Muscle of leg (tissue), 11 donors: ENCODE results near the gene DSTYK. TPM values are rescaled to one million over a fixed set of nuclear protein-coding genes. Genes with fewer than 3 reads are reported as not detected.
A peak's percentile ranks its signal among the peaks of the same experiment; 100 is the strongest.

Experiments
- DNase-seq: peaks from one replicate; pipeline ENCODE4 v3.0.0; 2013
- H3K27ac ChIP-seq: one replicate; pipeline ENCODE4 v1.5.1; 2013; ENCODE audit warnings: mild to moderate bottlenecking, low read length, control low read depth
- H3K27me3 ChIP-seq: one replicate; pipeline ENCODE4 v1.6.1; 2013; ENCODE audit warnings: low read length; ENCODE audit not compliant: control insufficient read depth, insufficient read depth
- H3K36me3 ChIP-seq: one replicate; pipeline ENCODE4 v1.6.1; 2013; ENCODE audit warnings: low read length; ENCODE audit not compliant: control insufficient read depth, insufficient read depth
- H3K4me1 ChIP-seq: one replicate; pipeline ENCODE4 v1.6.1; 2013; ENCODE audit warnings: low read length; ENCODE audit not compliant: control insufficient read depth, insufficient read depth
- H3K4me3 ChIP-seq: one replicate; pipeline ENCODE4 v1.5.1; 2013; ENCODE audit warnings: low read length, control low read depth
- H3K9me3 ChIP-seq: replicated peaks from 2 replicates; pipeline ENCODE4 v1.6.1; 2013; ENCODE audit warnings: low read depth, low read length; ENCODE audit not compliant: control insufficient read depth
- WGBS: methylation state at CpG from one replicate; pipeline ENCODE4 v1.1.5; 2013; ENCODE audit warnings: missing lambda C conversion rate; ENCODE audit not compliant: insufficient coverage; 5-methylcytosine and 5-hydroxymethylcytosine counted together
- polyA plus RNA-seq, 8 donors: library from polyadenylated mRNA; unstranded; fragments of 120-200 nt; gene quantifications; one replicate each; pipeline versions ENCODE4 v1.2.1 to v1.2.3, GENCODE V29; 2013; ENCODE audit warnings: inconsistent platforms in 1 of 8, low replicate concordance in 1 of 8; ENCODE audit not compliant: insufficient read length in 8 of 8, insufficient read depth in 1 of 8
- total RNA-seq: library from RNA; stranded (reverse); fragments of 120-200 nt; gene quantifications from one replicate; pipeline ENCODE4 v1.2.4, GENCODE V29; 2013

The DSTYK gene
- total and polyA plus RNA-seq, 9 donors, result 6.0 to 9.4 (median 7.1) TPM

DNA sequence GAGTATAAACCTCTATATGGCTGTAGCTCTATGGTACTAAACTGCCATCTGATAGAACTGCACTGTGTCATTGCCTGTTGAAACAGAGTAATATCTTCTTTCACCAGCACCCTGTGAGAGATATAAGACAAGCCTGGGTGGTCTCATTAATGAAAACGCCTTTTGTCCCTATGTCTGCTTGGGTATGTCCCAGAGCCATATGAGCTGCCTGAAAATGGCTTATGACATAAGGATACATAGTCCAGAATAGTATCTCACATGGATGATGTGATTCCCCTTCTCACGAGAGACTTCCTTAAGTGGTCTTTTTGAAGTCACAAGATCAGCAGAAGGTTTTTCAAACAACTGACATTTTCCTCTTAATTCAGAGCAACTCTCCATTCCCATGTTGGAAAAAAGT is 8.9 kb upstream of the DSTYK start:
- no CpG with 5 or more reads among the region's 2 CpGs for WGBS
- no peaks in the 10 kb centered on the region for H3K9me3 ChIP-seq
- DNase-seq, result no peak
- H3K4me1 ChIP-seq, result no peaks in the 10 kb centered on the region
- H3K27ac ChIP-seq, result no peak overlapping the region
- no peak overlapping the region for H3K4me3 ChIP-seq
- no peaks in the 10 kb centered on the region for H3K27me3 ChIP-seq
- no peaks in the 10 kb centered on the region for H3K36me3 ChIP-seq

- no peak for DNase-seq
- H3K27ac ChIP-seq, result no peak overlapping the region
- no peak overlapping the region for H3K4me3 ChIP-seq
- H3K4me1 ChIP-seq, result no peaks in the 10 kb centered on the region
- H3K36me3 ChIP-seq, result no peaks in the 10 kb centered on the region
- 84% methylated on average over 3 of the region's 3 CpGs for WGBS
- H3K9me3 ChIP-seq, result no peaks in the 10 kb centered on the region
- no peaks in the 10 kb centered on the region for H3K27me3 ChIP-seq
These were observed 5.9 kb upstream of the DSTYK start for GRCh38 chr1:205217418-205217817.

GRCh38 chr1:205216588-205216987 is 5.1 kb upstream of the DSTYK start:
- Histone ChIP-seq H3K4me1 (no peaks in the 10 kb centered on the region), H3K27me3 (no peaks in the 10 kb centered on the region), H3K9me3 (no peaks in the 10 kb centered on the region), H3K27ac (no peak overlapping the region), H3K4me3 (no peak overlapping the region), H3K36me3 (no peaks in the 10 kb centered on the region)
- no peak for DNase-seq
- WGBS, result no CpG with 5 or more reads among the region's 4 CpGs

DNA sequence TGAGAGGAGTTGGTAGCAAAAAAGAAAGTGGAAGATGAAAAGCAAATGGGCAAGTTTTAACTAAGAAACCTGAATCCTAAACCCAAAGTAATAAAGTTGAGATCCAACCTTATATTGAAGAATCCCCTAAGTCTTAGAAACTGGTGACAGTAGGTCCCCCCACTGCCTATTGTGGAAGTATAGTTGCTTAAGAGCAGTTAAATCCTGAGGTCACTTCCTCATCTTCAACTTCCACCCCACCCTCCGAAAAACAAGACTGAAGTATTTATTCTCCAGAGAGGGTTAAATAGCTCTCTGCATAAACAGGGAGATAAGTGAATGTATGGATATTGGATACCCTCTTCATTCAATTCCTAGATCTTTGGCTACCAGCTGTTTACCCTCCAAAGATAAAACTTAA is 3.3 kb upstream of the DSTYK start:
- no peaks in the 10 kb centered on the region for H3K36me3 ChIP-seq
- no CpG with 5 or more reads among the region's 1 CpG for WGBS
- DNase-seq, result no peak
- no peaks in the 10 kb centered on the region for H3K27me3 ChIP-seq
- no peak overlapping the region for H3K4me3 ChIP-seq
- H3K27ac ChIP-seq, result no peak overlapping the region
- peaks cover 8% of the 10 kb centered on the region for H3K4me1 ChIP-seq
- no peaks in the 10 kb centered on the region for H3K9me3 ChIP-seq

- H3K4me3 ChIP-seq, result peak overlapping the region; percentile 64
- no peaks in the 10 kb centered on the region for H3K9me3 ChIP-seq
- no peaks in the 10 kb centered on the region for H3K36me3 ChIP-seq
- WGBS, result 30% methylated on average over 2 of the region's 13 CpGs
- peak overlapping the region; percentile 85 for H3K27ac ChIP-seq
- peaks cover 8% of the 10 kb centered on the region for H3K4me1 ChIP-seq
- peak; percentile 19 for DNase-seq
- H3K27me3 ChIP-seq, result no peaks in the 10 kb centered on the region
These were observed 486 bp upstream of the DSTYK start for GRCh38 chr1:205211839-205212536.

DNA sequence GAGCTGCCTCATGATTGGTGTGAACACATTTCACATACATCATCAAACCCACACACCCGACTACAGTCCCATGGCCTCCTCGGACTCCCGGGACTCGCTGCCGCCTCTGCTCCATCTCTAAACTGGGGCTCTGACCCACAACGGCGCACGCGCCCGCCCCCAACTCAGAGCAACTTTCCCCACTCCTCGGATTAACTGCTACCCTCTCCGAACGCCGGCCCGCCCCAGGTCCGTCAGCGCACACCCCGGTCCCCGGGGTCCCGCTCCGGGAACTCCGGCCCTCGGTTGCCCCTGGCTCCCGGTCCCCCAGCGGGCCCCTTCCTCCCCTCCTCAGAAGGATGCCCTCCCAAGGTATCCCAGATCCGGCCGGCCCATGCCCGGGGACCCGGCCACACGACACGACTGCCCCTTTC is 740 bp downstream of the DSTYK start:
- H3K27ac ChIP-seq, result peak overlapping the region; percentile 85
- no peaks in the 10 kb centered on the region for H3K36me3 ChIP-seq
- no peaks in the 10 kb centered on the region for H3K9me3 ChIP-seq
- H3K4me1 ChIP-seq, result peaks cover 8% of the 10 kb centered on the region
- under 1% methylated on average over 31 of the region's 31 CpGs for WGBS
- DNase-seq, result peak; percentile 32
- H3K4me3 ChIP-seq, result peak overlapping the region; percentile 64
- H3K27me3 ChIP-seq, result no peaks in the 10 kb centered on the region

DNA sequence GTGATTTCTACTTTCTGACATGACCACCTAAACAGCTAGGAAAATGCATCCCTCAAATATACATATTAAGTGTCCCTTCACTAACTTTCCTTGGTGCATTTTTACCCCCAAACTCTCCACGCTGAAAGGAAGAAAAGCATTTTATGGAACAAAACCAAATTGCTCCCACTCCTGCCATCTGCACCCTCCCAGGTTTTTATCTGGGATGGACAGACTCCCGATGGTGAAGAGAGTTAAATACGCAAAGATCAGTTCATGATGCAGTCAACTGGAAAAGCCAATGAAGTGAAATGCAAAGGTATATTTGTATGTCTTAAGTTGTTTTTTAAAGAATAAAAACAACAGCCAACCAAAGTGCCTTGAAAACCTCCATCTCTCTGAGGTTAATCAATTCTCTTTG is 2.7 kb downstream of the DSTYK start:
- Histone ChIP-seq H3K36me3 (no peaks in the 10 kb centered on the region), H3K9me3 (no peaks in the 10 kb centered on the region), H3K27me3 (no peaks in the 10 kb centered on the region), H3K4me1 (peaks cover 8% of the 10 kb centered on the region), H3K27ac (no peak overlapping the region), H3K4me3 (no peak overlapping the region)
- no peak for DNase-seq
- no CpG with 5 or more reads among the region's 3 CpGs for WGBS

DNA sequence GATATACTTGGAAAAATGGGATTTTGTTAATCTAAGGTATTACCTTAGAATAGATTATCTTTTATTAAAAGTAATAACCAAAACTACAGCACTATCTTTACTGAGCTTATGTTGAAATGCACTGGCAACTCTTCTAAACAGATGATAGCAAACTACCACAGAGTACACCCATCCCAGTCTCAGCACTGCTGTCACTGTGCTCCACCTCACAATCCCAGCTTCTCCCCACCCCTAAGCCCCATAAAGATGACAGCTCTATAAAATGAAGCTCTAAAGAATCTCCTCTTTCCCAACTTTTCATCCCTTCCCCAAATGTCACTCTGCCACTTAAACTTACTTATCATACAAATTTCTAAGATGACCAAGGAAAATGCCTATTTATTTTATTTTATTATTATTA is 6.4 kb downstream of the DSTYK start:
- Histone ChIP-seq H3K27me3 (no peaks in the 10 kb centered on the region), H3K4me3 (no peak overlapping the region), H3K27ac (no peak overlapping the region), H3K36me3 (no peaks in the 10 kb centered on the region), H3K4me1 (peaks cover 3% of the 10 kb centered on the region), H3K9me3 (no peaks in the 10 kb centered on the region)
- DNase-seq, result no peak

- Histone ChIP-seq H3K9me3 (no peaks in the 10 kb centered on the region), H3K27me3 (no peaks in the 10 kb centered on the region), H3K36me3 (no peaks in the 10 kb centered on the region), H3K4me1 (no peaks in the 10 kb centered on the region), H3K4me3 (no peak overlapping the region), H3K27ac (no peak overlapping the region)
- DNase-seq, result no peak
These were observed 7.0 kb downstream of the DSTYK start for GRCh38 chr1:205204552-205204951.

DNA sequence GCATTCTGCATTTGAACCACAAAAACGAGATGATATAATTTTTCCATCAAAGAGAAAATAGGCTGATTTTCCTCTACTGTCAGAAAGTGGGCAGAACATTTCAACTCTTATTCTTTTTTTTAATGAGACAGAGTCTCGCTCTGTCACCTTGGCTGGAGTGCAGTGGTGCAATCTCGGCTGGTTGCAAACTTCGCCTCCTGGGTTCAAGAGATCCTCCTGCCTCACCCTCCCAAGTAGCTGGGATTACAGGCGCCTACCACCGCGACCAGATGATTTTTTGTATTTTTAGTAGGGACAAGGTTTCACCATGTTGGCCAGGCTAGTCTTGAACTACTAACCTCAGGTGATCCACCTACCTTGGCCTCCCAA is 11.6 kb downstream of the DSTYK start:
- H3K4me1 ChIP-seq, result peaks cover 2% of the 10 kb centered on the region
- H3K4me3 ChIP-seq, result no peak overlapping the region
- 90% methylated on average over 2 of the region's 7 CpGs for WGBS
- DNase-seq, result no peak
- no peak overlapping the region for H3K27ac ChIP-seq
- H3K9me3 ChIP-seq, result no peaks in the 10 kb centered on the region
- no peaks in the 10 kb centered on the region for H3K36me3 ChIP-seq
- H3K27me3 ChIP-seq, result no peaks in the 10 kb centered on the region
